T follicular helper cell (primary cell): Measurements from ENCODE around the gene ERC2.

Experiments
- DNase-seq: peaks from one replicate; pipeline ENCODE4 v3.0.0-alpha.2; 2020; ENCODE audit warnings: low read depth

The ERC2 gene

GRCh38 chr3:55934771-55935170 is 533.5 kb downstream of the ERC2 start:
- DNase-seq = no peak

GRCh38 chr3:55929154-55929869 is 539.0 kb downstream of the ERC2 start:
- no peak for DNase-seq

GRCh38 chr3:55923626-55924025 is 544.6 kb downstream of the ERC2 start:
- no peak for DNase-seq

- no peak for DNase-seq
These were observed 545.1 kb downstream of the ERC2 start for GRCh38 chr3:55923207-55923606.

GRCh38 chr3:55912880-55913279 is 555.4 kb downstream of the ERC2 start:
- DNase-seq = no peak

GRCh38 chr3:55911266-55911665 is 557.0 kb downstream of the ERC2 start:
- no peak for DNase-seq

GRCh38 chr3:55910543-55910942 is 557.7 kb downstream of the ERC2 start:
- no peak for DNase-seq

GRCh38 chr3:55909373-55909772 is 558.9 kb downstream of the ERC2 start:
- DNase-seq = no peak

GRCh38 chr3:55907616-55908015 is 560.7 kb downstream of the ERC2 start:
- no peak for DNase-seq

- DNase-seq = no peak
These were observed 561.4 kb downstream of the ERC2 start for GRCh38 chr3:55906896-55907295.

GRCh38 chr3:55904716-55905115 is 563.6 kb downstream of the ERC2 start:
- DNase-seq = no peak

- no peak for DNase-seq
These were observed 564.6 kb downstream of the ERC2 start for GRCh38 chr3:55903680-55904079.

- DNase-seq = no peak
These were observed 565.9 kb downstream of the ERC2 start for GRCh38 chr3:55902221-55902900.

- no peak for DNase-seq
These were observed 568.4 kb downstream of the ERC2 start for GRCh38 chr3:55899887-55900286.

GRCh38 chr3:55897573-55898224 is 570.6 kb downstream of the ERC2 start:
- no peak for DNase-seq

- no peak for DNase-seq
These were observed 572.2 kb downstream of the ERC2 start for GRCh38 chr3:55895897-55896566.

- no peak for DNase-seq
These were observed 573.7 kb downstream of the ERC2 start for GRCh38 chr3:55894605-55895004.

- no peak for DNase-seq
These were observed 575.1 kb downstream of the ERC2 start for GRCh38 chr3:55893045-55893664.

- no peak for DNase-seq
These were observed 577.2 kb downstream of the ERC2 start for GRCh38 chr3:55891106-55891505.

- DNase-seq = no peak
These were observed 579.9 kb downstream of the ERC2 start for GRCh38 chr3:55888282-55888885.

- DNase-seq = no peak
These were observed 582.5 kb downstream of the ERC2 start for GRCh38 chr3:55885721-55886120.
